ENCODE results near the gene RHBDD3. TPM values are rescaled to one million over a fixed set of nuclear protein-coding genes. Genes with fewer than 3 reads are reported as not detected.
A peak's percentile ranks its signal among the peaks of the same experiment; 100 is the strongest.

Gene RHBDD3
- total RNA-seq, 4 donors from 2014 or later: 27.8 to 54.9 (median 48.9) TPM

- H3K36me3 ChIP-seq: no peaks in the 10 kb centered on the region
- no peaks in the 10 kb centered on the region for H3K9me3 ChIP-seq
- H3K27me3 ChIP-seq: no peaks in the 10 kb centered on the region
- WGBS, 2 donors: 91 to 93% methylated on average over 26 to 35 of the region's 50 CpGs
- peak overlapping the region in 2 of 3 donors; percentile 43 to 74 for H3K27ac ChIP-seq
- no peak for TF ChIP-seq CTCF (IDR thresholded peaks at IDR 0.05)
- TF ChIP-seq POLR2A (IDR thresholded peaks at IDR 0.05): no peak
- H3K4me3 ChIP-seq (replicated peaks in 1 of 3): no peak overlapping the region
- no peak for DNase-seq
- intact Hi-C loops (cut with DNase I): loop anchor here (5.0 kb wide), 1 partner anchor 36 kb away; no protein-coding TSS in a partner anchor
- peaks cover 15 to 53% of the 10 kb centered on the region in 2 donors for H3K4me1 ChIP-seq
These were observed 40.5 kb upstream of the RHBDD3 start for GRCh38 chr22:29308148-29308790.

- no peaks in the 10 kb centered on the region for H3K9me3 ChIP-seq
- H3K4me1 ChIP-seq: peaks cover 12 to 55% of the 10 kb centered on the region in 2 donors
- H3K27ac ChIP-seq: peak overlapping the region; percentile 38 to 78 (median 74)
- intact Hi-C loops (cut with DNase I): loop anchor here (5.0 kb wide), 1 partner anchor 35 kb away; no protein-coding TSS in a partner anchor
- WGBS, 2 donors: 80 to 88% methylated on average over 6 to 20 of the region's 20 CpGs
- DNase-seq: no peak
- H3K27me3 ChIP-seq: no peaks in the 10 kb centered on the region
- peak overlapping the region; percentile 75 to 99 (median 78) for H3K4me3 ChIP-seq (replicated peaks in 1 of 3)
- no peak for TF ChIP-seq CTCF (IDR thresholded peaks at IDR 0.05)
- no peaks in the 10 kb centered on the region for H3K36me3 ChIP-seq
These were observed 39.9 kb upstream of the RHBDD3 start for GRCh38 chr22:29307596-29308147.

GRCh38 chr22:29306835-29307595 lies 39.2 kb upstream of the RHBDD3 start:
- intact Hi-C loops (cut with DNase I): loop anchor here (5.0 kb wide), 1 partner anchor 35 kb away; no protein-coding TSS in a partner anchor
- Histone ChIP-seq H3K9me3 (no peaks in the 10 kb centered on the region), H3K4me3 (replicated peaks in 1 of 3) (peak overlapping the region; percentile 75 to 99 (median 78)), H3K36me3 (no peaks in the 10 kb centered on the region), H3K27ac (peak overlapping the region; percentile 56 to 78 (median 74)), H3K27me3 (no peaks in the 10 kb centered on the region), H3K4me1 (peaks cover 12 to 54% of the 10 kb centered on the region in 2 donors)
- WGBS, 2 donors: 22% methylated on average over 12 of the region's 83 CpGs; no CpG with 5 or more reads in 1 of the 2 donors
- TF ChIP-seq POLR2A (IDR thresholded peaks at IDR 0.05) (peak in 1 of 2 donors; percentile 59), CTCF (IDR thresholded peaks at IDR 0.05) (peak in 1 of 6 experiments; percentile 17)
- peak; percentile 82 to 85 for DNase-seq

GRCh38 chr22:29306175-29306834 lies 38.5 kb upstream of the RHBDD3 start, which contains the start of gene GAS2L1:
Gene GAS2L1 (plus strand): TSS chr22:29306650. CDS start chr22:29308106, 1,456 bp downstream.
- H3K27ac ChIP-seq: peak within 1 kb of the TSS; percentile 56 to 78 (median 74)
- no peaks in the 10 kb centered on the region for H3K36me3 ChIP-seq
- no peak for TF ChIP-seq POLR2A (IDR thresholded peaks at IDR 0.05)
- peak; percentile 29 to 64 (median 50) for TF ChIP-seq CTCF (IDR thresholded peaks at IDR 0.05)
- DNase-seq: peak; percentile 78 to 81
- H3K4me3 ChIP-seq (replicated peaks in 1 of 3): peak within 1 kb of the TSS; percentile 75 to 99 (median 78)
- intact Hi-C loops (cut with DNase I): loop anchor here (5.0 kb wide), 1 partner anchor 34 kb away; no protein-coding TSS in a partner anchor
- no peaks in the 10 kb centered on the region for H3K9me3 ChIP-seq
- H3K27me3 ChIP-seq: no peaks in the 10 kb centered on the region
- peaks cover 7 to 47% of the 10 kb centered on the region in 2 donors for H3K4me1 ChIP-seq
- 0 to 2% methylated on average over 13 to 20 of the region's 40 CpGs for WGBS, 2 donors
